IMR-90 (cell line): ENCODE measurements around the gene MAP3K3.

Experiments
- MAZ ChIP-seq: IDR thresholded peaks from 2 replicates; pipeline ENCODE4 v1.6.1; 2012; ENCODE audit warnings: low read depth, mild to moderate bottlenecking, low read length, improper control_type of control experiment, moderate library complexity, borderline replicate concordance
- NFE2L2 ChIP-seq: fragments of 150-350 bp; IDR thresholded peaks from 2 replicates; pipeline ENCODE4 v1.6.1; 2016; ENCODE audit warnings: low read depth, mild to moderate bottlenecking, low read length
- POLR2A ChIP-seq: IDR thresholded peaks from 2 replicates; pipeline ENCODE4 v1.6.1; 2012; ENCODE audit warnings: mild to moderate bottlenecking, low read depth, low read length
- RAD21 ChIP-seq: IDR thresholded peaks from 2 replicates; pipeline ENCODE4 v1.6.1; 2012; ENCODE audit warnings: low read length, improper control_type of control experiment
- RCOR1 ChIP-seq: IDR thresholded peaks from 2 replicates; pipeline ENCODE4 v1.6.1; 2012; ENCODE audit warnings: mild to moderate bottlenecking, low read length, improper control_type of control experiment; ENCODE audit not compliant: insufficient replicate concordance
- TF ChIP-seq, protein P1 (sequence below): conservative IDR thresholded peaks from 2 replicates; pipeline ENCODE4 v1.5.1; 2012; ENCODE audit warnings: mild to moderate bottlenecking, low read depth, low read length, improper control_type of control experiment

DNA sequence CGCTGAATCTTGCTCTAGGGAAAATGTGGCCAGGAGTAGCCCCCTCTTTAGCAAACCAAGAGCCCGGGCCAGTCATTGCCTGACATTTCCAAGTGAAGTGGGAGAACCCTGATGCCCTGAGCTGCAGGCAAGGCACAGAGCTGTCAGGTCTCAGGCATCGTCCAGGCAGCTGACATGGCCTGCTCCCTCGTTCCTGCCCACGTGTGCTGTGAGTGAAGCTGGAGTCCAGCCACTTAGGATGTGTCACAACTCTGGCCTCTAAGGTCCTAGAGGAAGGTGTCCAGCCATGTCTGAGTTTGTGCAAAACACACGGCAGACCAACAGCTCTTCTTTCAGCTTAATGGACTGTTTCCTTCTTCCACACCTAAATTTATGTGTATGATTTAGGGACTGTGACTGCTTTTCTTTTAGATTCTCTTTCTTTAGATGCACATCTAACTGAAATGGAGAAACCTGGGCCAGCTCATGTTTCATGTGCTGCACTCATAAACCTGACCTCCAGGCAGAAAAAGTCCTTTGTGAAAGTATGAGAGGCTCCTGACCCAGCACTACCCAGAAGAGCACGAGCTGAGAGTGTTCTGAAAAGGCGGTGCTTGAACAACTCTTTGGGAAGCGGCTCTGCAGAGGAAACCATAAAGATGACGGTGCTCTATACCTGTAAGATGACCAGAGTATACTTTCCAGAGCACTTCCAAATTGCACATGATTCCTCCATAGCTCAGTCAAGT is 92.5 kb downstream of the MAP3K3 start:
- TF ChIP-seq, protein P1, sequence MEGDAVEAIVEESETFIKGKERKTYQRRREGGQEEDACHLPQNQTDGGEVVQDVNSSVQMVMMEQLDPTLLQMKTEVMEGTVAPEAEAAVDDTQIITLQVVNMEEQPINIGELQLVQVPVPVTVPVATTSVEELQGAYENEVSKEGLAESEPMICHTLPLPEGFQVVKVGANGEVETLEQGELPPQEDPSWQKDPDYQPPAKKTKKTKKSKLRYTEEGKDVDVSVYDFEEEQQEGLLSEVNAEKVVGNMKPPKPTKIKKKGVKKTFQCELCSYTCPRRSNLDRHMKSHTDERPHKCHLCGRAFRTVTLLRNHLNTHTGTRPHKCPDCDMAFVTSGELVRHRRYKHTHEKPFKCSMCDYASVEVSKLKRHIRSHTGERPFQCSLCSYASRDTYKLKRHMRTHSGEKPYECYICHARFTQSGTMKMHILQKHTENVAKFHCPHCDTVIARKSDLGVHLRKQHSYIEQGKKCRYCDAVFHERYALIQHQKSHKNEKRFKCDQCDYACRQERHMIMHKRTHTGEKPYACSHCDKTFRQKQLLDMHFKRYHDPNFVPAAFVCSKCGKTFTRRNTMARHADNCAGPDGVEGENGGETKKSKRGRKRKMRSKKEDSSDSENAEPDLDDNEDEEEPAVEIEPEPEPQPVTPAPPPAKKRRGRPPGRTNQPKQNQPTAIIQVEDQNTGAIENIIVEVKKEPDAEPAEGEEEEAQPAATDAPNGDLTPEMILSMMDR: no peak
- TF ChIP-seq POLR2A: no peak
- TF ChIP-seq NFE2L2: no peak
- TF ChIP-seq RCOR1: no peak
- TF ChIP-seq MAZ: no peak
- TF ChIP-seq RAD21: no peak
